HPDE6-E6E7 (cell line): Measurements from ENCODE around the gene LRRC74A.
A peak's percentile ranks its signal among the peaks of the same experiment; 100 is the strongest.
"Not testable (repeated sequence)": the region's sequence is repeated elsewhere in the genome, so short reads cannot be mapped to it uniquely, and the experiment has no call there.

Experiments
- DNase-seq: peaks from one replicate; pipeline ENCODE4 v3.0.0; 2011; ENCODE audit warnings: missing footprints; ENCODE audit errors: extremely low spot score

Gene LRRC74A

GRCh38 chr14:76884853-76885276 is 58.7 kb downstream of the LRRC74A start:
- no peak for DNase-seq

GRCh38 chr14:76887191-76887590 is 61.0 kb downstream of the LRRC74A start:
- DNase-seq: no peak

GRCh38 chr14:76891391-76891790 is 65.2 kb downstream of the LRRC74A start:
- no peak for DNase-seq

GRCh38 chr14:76894308-76894707 is 68.1 kb downstream of the LRRC74A start:
- DNase-seq: no peak

- not testable (repeated sequence) for DNase-seq
These were observed 71.8 kb downstream of the LRRC74A start for GRCh38 chr14:76898006-76898405.

- no peak for DNase-seq
These were observed 74.5 kb downstream of the LRRC74A start for GRCh38 chr14:76900682-76901081.

GRCh38 chr14:76901171-76902055 is 75.2 kb downstream of the LRRC74A start:
- no peak for DNase-seq

GRCh38 chr14:76902591-76902990 is 76.4 kb downstream of the LRRC74A start:
- no peak for DNase-seq

- no peak for DNase-seq
These were observed 78.0 kb downstream of the LRRC74A start for GRCh38 chr14:76904100-76904739.

- peak; percentile 98 for DNase-seq
These were observed 78.7 kb downstream of the LRRC74A start for GRCh38 chr14:76904740-76905569.

GRCh38 chr14:76908834-76909233 is 82.6 kb downstream of the LRRC74A start:
- no peak for DNase-seq

- no peak for DNase-seq
These were observed 83.1 kb downstream of the LRRC74A start for GRCh38 chr14:76909266-76909665.

GRCh38 chr14:76910371-76910890 is 84.2 kb downstream of the LRRC74A start:
- no peak for DNase-seq

GRCh38 chr14:76911473-76911872 is 85.3 kb downstream of the LRRC74A start:
- DNase-seq: no peak

GRCh38 chr14:76914533-76915081 is 88.4 kb downstream of the LRRC74A start:
- DNase-seq: peak; percentile 79

- no peak for DNase-seq
These were observed 90.0 kb downstream of the LRRC74A start for GRCh38 chr14:76916040-76916715.

GRCh38 chr14:76917158-76917596 is 91.0 kb downstream of the LRRC74A start:
- DNase-seq: no peak

- no peak for DNase-seq
These were observed 91.6 kb downstream of the LRRC74A start for GRCh38 chr14:76917745-76918255.

GRCh38 chr14:76918256-76918781 is 92.1 kb downstream of the LRRC74A start:
- no peak for DNase-seq

- DNase-seq: peak; percentile 97
These were observed 92.7 kb downstream of the LRRC74A start for GRCh38 chr14:76918782-76919394.
